Esophagus muscularis mucosa (tissue), 4 donors: ENCODE measurements around the gene DNAJC11.

Experiments
- EP300 ChIP-seq: sonication (generic); formaldehyde crosslinking; IDR thresholded peaks from one replicate; pipeline ENCODE4 v1.6.1; 2017; ENCODE audit warnings: antibody characterized with exemption
- POLR2AphosphoS5 ChIP-seq, 2 donors: sonication (generic); formaldehyde crosslinking; IDR thresholded peaks; one replicate each; pipeline ENCODE4 v1.6.1; 2017; ENCODE audit warnings: antibody characterized with exemption in 2 of 2
- TF ChIP-seq, protein P1 (sequence below), 3 experiments: fragments of 200-600 bp in 2 of 3; fragments of 450-650 bp in 1 of 3; sonication (generic) in 2 of 3; IDR thresholded peaks; one replicate each; pipeline ENCODE4 v1.5.1; 2017 to 2019; ENCODE audit warnings: antibody characterized with exemption in 3 of 3, mild to moderate bottlenecking in 2 of 3, moderate library complexity in 1 of 3

DNA sequence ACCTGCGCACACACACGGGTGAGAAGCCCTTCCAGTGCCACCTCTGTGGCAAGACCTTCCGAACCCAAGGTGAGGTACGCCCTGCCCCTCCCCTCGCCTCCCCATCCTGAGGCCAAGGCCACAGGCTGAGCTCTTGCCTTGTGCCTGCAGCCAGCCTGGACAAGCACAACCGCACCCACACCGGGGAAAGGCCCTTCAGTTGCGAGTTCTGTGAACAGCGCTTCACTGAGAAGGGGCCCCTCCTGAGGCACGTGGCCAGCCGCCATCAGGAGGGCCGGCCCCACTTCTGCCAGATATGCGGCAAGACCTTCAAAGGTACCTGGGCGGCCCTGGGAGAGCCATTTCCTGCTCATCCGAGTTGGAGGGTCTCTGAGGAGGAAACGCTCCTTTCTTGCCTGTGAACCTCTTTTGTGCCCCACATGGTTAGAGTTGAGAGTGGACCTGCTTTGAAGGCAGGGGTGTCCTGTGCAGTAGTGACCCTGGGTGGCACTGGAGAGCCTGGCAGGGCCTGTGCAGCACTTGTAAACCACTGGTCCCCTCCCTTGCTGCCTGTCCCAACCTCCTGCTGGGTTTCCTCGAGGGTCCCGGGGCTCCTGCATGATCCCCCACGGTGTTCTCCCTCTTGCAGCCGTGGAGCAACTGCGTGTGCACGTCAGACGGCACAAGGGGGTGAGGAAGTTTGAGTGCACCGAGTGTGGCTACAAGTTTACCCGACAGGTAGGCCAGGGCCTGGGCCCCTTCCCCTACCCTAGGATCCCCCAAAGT, 113.3 kb downstream of the DNAJC11 start:
- TF ChIP-seq, protein P1, sequence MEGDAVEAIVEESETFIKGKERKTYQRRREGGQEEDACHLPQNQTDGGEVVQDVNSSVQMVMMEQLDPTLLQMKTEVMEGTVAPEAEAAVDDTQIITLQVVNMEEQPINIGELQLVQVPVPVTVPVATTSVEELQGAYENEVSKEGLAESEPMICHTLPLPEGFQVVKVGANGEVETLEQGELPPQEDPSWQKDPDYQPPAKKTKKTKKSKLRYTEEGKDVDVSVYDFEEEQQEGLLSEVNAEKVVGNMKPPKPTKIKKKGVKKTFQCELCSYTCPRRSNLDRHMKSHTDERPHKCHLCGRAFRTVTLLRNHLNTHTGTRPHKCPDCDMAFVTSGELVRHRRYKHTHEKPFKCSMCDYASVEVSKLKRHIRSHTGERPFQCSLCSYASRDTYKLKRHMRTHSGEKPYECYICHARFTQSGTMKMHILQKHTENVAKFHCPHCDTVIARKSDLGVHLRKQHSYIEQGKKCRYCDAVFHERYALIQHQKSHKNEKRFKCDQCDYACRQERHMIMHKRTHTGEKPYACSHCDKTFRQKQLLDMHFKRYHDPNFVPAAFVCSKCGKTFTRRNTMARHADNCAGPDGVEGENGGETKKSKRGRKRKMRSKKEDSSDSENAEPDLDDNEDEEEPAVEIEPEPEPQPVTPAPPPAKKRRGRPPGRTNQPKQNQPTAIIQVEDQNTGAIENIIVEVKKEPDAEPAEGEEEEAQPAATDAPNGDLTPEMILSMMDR (IDR thresholded peaks at IDR 0.05), result no peak
- TF ChIP-seq POLR2AphosphoS5 (IDR thresholded peaks at IDR 0.05) (no peak), EP300 (no peak)
